Measurements from ENCODE around the gene RC3H2.
"Not testable (repeated sequence)": the region's sequence is repeated elsewhere in the genome, so short reads cannot be mapped to it uniquely, and the experiment has no call there.

Gene RC3H2

GRCh38 chr9:122857815-122858214, 47.3 kb downstream of the RC3H2 start:
- TF ChIP-seq JUND (IDR thresholded peaks at IDR 0.05; ENCODE audit: low read depth): no peak
- in situ Hi-C loops (cut with HindIII; ENCODE audit: low pct_unique_long_range_greater_than_20kb, low sequenced_read_pairs): no loop called here
- no peak for DNase-seq (ENCODE audit: low read depth in 1 of 2, low spot score in 1 of 2)

- in situ Hi-C loops (cut with HindIII; ENCODE audit: low pct_unique_long_range_greater_than_20kb, low sequenced_read_pairs); DNase-seq (ENCODE audit: low read depth in 1 of 2, low spot score in 1 of 2): not testable (repeated sequence)
These were observed 52.9 kb downstream of the RC3H2 start for GRCh38 chr9:122852085-122852786.

DNA sequence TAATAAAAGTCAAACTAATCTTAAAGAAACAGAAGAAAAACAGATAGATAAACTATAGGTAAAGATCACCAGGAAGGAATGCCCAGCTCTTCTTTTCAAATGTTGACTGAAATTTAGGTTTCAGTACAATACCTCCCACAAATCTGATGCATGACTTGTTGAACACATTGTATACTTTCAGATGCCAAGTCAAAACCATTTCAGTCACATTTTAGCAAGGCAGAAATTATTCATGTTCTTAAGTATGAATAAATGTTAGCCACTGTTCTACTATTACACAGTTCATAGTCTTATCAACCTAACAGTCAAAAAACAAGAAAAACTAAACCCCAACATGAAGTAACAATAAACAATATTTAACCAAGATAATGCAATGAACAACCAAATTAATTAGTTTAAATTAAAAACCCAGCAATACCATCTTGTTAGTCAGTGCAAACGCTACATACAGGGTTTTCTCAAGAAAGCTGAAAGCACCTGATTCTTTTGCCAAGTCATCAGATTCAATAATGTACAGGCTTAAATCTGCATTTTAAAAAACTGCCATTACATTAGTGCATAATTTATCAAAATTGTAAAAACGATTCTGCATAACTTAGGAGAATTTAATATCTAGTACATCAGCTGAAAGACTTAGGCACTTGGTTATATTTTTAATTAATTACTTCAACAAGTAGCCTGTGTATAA, 56.8 kb downstream of the RC3H2 start:
- no peak for TF ChIP-seq JUND (IDR thresholded peaks at IDR 0.05; ENCODE audit: low read depth)
- in situ Hi-C loops (cut with HindIII; ENCODE audit: low pct_unique_long_range_greater_than_20kb, low sequenced_read_pairs): no loop called here
- DNase-seq (ENCODE audit: low read depth in 1 of 2, low spot score in 1 of 2): no peak

DNA sequence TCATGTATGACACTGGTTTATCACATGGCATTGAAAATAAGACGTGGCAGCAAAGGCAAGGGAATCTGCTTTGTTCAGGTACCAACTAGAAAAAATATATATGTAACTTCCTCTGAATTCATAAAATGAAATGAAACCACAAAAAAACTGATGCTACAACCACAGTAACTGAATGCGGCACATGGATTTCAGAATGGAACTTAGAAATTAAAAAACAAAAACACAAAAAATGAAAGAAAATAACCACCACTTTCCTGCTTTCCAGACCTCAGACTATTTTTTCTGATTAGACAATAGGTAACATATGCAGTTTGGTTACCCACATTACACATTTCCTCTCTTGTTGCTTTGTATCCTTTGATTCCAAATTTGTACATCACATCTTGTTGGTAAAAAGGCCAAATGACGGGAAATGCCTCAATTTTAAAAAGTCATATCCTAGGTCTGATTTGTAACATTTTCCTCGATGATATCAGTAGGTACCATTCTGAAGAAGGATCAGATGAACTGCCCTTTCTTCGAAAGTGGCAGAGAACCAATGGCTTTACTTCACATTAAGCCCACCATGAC, 58.7 kb downstream of the RC3H2 start:
- no peak for DNase-seq (ENCODE audit: low read depth in 1 of 2, low spot score in 1 of 2)
- in situ Hi-C loops (cut with HindIII; ENCODE audit: low pct_unique_long_range_greater_than_20kb, low sequenced_read_pairs): no loop called here
- no peak for TF ChIP-seq JUND (IDR thresholded peaks at IDR 0.05; ENCODE audit: low read depth)

DNA sequence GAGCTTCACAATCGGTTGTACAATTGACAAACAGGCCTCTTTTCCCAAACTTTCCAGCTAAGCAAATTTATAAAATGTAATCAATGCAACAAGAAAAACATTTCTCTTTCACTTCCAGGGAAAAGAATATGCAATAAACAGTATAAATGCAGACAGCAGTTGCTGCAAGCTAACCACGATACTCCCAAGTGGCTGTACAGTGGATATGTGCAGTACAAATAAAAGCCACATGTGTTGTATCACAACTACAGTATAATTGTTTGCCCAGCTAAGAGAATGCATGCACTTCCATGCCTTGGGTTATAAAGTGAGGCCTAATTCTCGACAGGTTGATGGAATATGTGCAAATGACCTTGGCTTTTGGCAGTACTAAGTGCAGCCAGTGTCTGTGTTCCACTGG, 60.0 kb downstream of the RC3H2 start:
- no peak for DNase-seq (ENCODE audit: low read depth in 1 of 2, low spot score in 1 of 2)
- in situ Hi-C loops (cut with HindIII; ENCODE audit: low pct_unique_long_range_greater_than_20kb, low sequenced_read_pairs): no loop called here
- TF ChIP-seq JUND (IDR thresholded peaks at IDR 0.05; ENCODE audit: low read depth): no peak

DNA sequence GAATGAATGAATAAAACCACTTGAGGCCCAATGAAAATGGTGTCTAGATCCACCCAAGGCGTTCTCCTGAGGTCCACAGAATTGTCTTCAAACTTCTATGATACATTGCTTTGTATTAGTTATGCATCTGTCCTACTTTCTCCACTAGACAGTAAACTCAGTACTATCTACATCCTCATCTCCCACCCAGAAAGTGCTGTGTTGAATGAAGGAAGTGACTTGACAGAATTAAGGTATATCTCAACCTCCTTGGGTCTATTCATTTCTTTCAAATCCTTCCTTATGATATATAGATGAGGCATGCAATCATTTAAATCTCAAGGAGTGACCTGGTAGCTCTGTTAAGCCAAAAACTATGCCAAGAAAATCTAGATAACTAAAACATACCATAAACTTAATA, 61.0 kb downstream of the RC3H2 start:
- TF ChIP-seq JUND (IDR thresholded peaks at IDR 0.05; ENCODE audit: low read depth): no peak
- in situ Hi-C loops (cut with HindIII; ENCODE audit: low pct_unique_long_range_greater_than_20kb, low sequenced_read_pairs): no loop called here
- DNase-seq (ENCODE audit: low read depth in 1 of 2, low spot score in 1 of 2): no peak

GRCh38 chr9:122841501-122841900, 63.7 kb downstream of the RC3H2 start:
- no peak for TF ChIP-seq JUND (IDR thresholded peaks at IDR 0.05; ENCODE audit: low read depth)
- no peak for DNase-seq (ENCODE audit: low read depth in 1 of 2, low spot score in 1 of 2)
- in situ Hi-C loops (cut with HindIII; ENCODE audit: low pct_unique_long_range_greater_than_20kb, low sequenced_read_pairs): no loop called here

DNA sequence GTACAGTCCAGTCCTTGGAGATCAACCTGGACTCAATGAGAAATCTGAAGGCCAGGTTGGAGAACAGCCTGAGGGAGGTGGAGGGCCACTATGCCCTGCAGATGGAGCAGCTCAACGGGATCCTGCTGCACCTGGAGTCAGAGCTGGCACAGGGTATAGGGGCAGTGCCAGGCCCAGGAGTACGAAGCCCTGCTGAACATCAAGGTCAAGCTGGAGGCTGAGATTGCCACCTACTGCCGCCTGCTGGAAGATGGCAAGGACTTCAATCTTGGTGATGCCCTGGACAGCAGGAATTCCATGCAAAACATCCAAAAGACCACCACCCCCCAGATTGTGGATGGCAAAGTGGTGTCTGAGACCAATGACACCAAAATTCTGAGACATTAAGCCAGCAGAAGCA, 66.7 kb downstream of the RC3H2 start:
- in situ Hi-C loops (cut with HindIII; ENCODE audit: low pct_unique_long_range_greater_than_20kb, low sequenced_read_pairs); DNase-seq (ENCODE audit: low read depth in 1 of 2, low spot score in 1 of 2): not testable (repeated sequence)

DNA sequence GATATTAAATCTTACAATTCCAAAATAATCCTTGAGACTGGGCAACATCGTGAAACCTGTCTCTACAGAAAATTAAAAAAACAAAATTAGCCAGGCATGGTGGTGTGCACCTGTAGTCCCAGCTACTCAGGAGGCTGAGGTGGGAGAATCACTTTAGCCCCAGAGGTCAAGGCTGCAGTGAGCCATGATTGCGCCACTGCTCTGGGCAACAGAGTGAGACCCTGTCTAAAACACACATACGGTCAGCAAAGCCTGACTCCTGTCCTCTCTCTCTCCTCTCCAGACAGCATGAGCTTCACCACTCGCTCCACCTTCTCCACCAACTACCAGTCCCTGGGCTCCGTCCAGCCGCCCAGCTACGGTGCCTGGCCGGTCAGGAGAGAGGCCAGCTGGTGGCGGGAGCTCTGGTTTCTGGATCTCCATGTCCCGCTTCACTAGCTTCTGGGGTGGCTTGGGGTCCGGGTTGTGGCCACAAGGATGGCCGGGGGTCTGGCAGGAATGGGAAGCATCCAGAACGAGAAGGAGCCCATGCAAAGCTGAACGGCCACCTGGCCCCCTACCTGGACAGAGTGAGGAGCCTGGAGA, 67.8 kb downstream of the RC3H2 start:
- DNase-seq (ENCODE audit: low read depth in 1 of 2, low spot score in 1 of 2): no peak
- TF ChIP-seq JUND (IDR thresholded peaks at IDR 0.05; ENCODE audit: low read depth): no peak
- in situ Hi-C loops (cut with HindIII; ENCODE audit: low pct_unique_long_range_greater_than_20kb, low sequenced_read_pairs): no loop called here

DNA sequence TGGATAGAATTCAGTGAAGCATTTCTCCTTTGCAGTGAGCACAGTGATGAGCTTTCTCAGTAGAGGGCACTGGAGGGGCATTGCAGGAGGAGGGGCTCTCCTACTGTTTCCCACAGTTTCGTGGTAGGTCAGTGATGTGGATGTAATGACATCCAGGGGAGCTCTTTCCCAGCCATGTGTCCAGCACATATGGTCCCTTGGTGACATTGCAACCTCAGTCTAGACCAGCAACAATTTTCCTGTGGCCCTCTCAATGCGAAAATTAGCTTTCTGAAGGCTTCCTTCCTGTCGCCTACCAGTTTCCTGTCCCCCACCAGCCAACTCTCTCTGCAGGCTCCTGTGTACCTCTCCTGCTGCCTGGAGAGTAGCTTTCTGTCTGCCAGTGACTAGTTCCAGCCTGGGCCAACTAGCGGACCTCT, 69.8 kb downstream of the RC3H2 start:
- DNase-seq (ENCODE audit: low read depth in 1 of 2, low spot score in 1 of 2): no peak
- in situ Hi-C loops (cut with HindIII; ENCODE audit: low pct_unique_long_range_greater_than_20kb, low sequenced_read_pairs): no loop called here
- TF ChIP-seq JUND (IDR thresholded peaks at IDR 0.05; ENCODE audit: low read depth): no peak

GRCh38 chr9:122832194-122832593, 73.0 kb downstream of the RC3H2 start:
- no peak for TF ChIP-seq JUND (IDR thresholded peaks at IDR 0.05; ENCODE audit: low read depth)
- in situ Hi-C loops (cut with HindIII; ENCODE audit: low pct_unique_long_range_greater_than_20kb, low sequenced_read_pairs): no loop called here

DNA sequence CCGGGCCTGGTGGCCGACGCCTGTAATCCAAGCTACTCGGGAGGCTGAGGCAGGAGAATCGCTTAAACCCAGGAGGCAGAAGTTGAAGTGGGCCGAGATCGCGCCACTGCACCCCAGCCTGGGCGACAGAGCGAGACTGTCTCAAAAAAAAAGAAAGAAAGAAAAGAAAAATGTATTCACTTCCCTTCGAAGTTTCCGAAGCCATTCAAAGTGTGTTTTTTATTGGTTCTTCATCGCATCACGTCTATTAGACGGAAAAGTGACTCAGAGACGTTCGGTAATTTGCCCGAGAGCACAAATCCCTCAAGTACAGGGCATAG, 76.2 kb downstream of the RC3H2 start:
- in situ Hi-C loops (cut with HindIII; ENCODE audit: low pct_unique_long_range_greater_than_20kb, low sequenced_read_pairs); DNase-seq (ENCODE audit: low read depth in 1 of 2, low spot score in 1 of 2): not testable (repeated sequence)

More at GRCh38 chr9:122832194-122832593, 73.0 kb downstream of the RC3H2 start:
- no peak for DNase-seq (ENCODE audit: low read depth in 1 of 2, low spot score in 1 of 2)

- in situ Hi-C loops (cut with HindIII; ENCODE audit: low pct_unique_long_range_greater_than_20kb, low sequenced_read_pairs): no loop called here
- TF ChIP-seq JUND (IDR thresholded peaks at IDR 0.05; ENCODE audit: low read depth): no peak
- DNase-seq (ENCODE audit: low read depth in 1 of 2, low spot score in 1 of 2): no peak
These were observed 77.4 kb downstream of the RC3H2 start for GRCh38 chr9:122827761-122828093.
